ENCODE results near the gene PDE1A.
"Not testable (repeated sequence)": the region's sequence is repeated elsewhere in the genome, so short reads cannot be mapped to it uniquely, and the experiment has no call there.

PDE1A gene

GRCh38 chr2:182426082-182426917 is 536 bp downstream of the PDE1A start:
- H3K4me3 Mint-ChIP-seq: no peak overlapping the region
- peak; percentile 24 for ATAC-seq
- peaks cover 3% of the 10 kb centered on the region for H3K9me3 Mint-ChIP-seq
- no peak for DNase-seq (ENCODE audit: low spot score in 2 of 2)
- no peaks in the 10 kb centered on the region for H3K4me1 Mint-ChIP-seq
- no peak overlapping the region for H3K27ac Mint-ChIP-seq
- H3K36me3 Mint-ChIP-seq: no peaks in the 10 kb centered on the region

GRCh38 chr2:182422864-182423263 is 4.0 kb downstream of the PDE1A start:
- Mint-ChIP-seq H3K9me3 (no peaks in the 10 kb centered on the region), H3K36me3 (no peaks in the 10 kb centered on the region), H3K27ac (no peak overlapping the region), H3K4me3 (no peak overlapping the region), H3K4me1 (no peaks in the 10 kb centered on the region)
- DNase-seq (ENCODE audit: low spot score in 2 of 2) (no peak), ATAC-seq (no peak)

GRCh38 chr2:182420669-182421068 is 6.2 kb downstream of the PDE1A start:
- Mint-ChIP-seq H3K27ac (no peak overlapping the region), H3K4me1 (no peaks in the 10 kb centered on the region), H3K4me3 (no peak overlapping the region), H3K9me3 (no peaks in the 10 kb centered on the region), H3K36me3 (no peaks in the 10 kb centered on the region)
- ATAC-seq (no peak), DNase-seq (ENCODE audit: low spot score in 2 of 2) (no peak)

GRCh38 chr2:182416861-182417260 is 10.0 kb downstream of the PDE1A start:
- Mint-ChIP-seq H3K9me3 (peaks cover 5% of the 10 kb centered on the region), H3K4me3 (no peak overlapping the region)

GRCh38 chr2:182416191-182416590 is 10.6 kb downstream of the PDE1A start:
- H3K4me1 Mint-ChIP-seq: no peaks in the 10 kb centered on the region
- no peaks in the 10 kb centered on the region for H3K36me3 Mint-ChIP-seq
- DNase-seq (ENCODE audit: low spot score in 2 of 2) (no peak), ATAC-seq (no peak)
- peaks cover 5% of the 10 kb centered on the region for H3K9me3 Mint-ChIP-seq
- no peak overlapping the region for H3K27ac Mint-ChIP-seq
- H3K4me3 Mint-ChIP-seq: no peak overlapping the region

More at GRCh38 chr2:182416861-182417260, 10.0 kb downstream of the PDE1A start:
- no peaks in the 10 kb centered on the region for H3K4me1 Mint-ChIP-seq
- DNase-seq (ENCODE audit: low spot score in 2 of 2) (no peak), ATAC-seq (no peak)
- H3K27ac Mint-ChIP-seq: no peak overlapping the region
- no peaks in the 10 kb centered on the region for H3K36me3 Mint-ChIP-seq

- DNase-seq (ENCODE audit: low spot score in 2 of 2): no peak
- Mint-ChIP-seq H3K36me3 (no peaks in the 10 kb centered on the region), H3K27ac (no peak overlapping the region), H3K9me3 (peaks cover 5% of the 10 kb centered on the region), H3K4me1 (no peaks in the 10 kb centered on the region), H3K4me3 (no peak overlapping the region)
- ATAC-seq: no peak
These were observed 11.1 kb downstream of the PDE1A start for GRCh38 chr2:182415771-182416170.

GRCh38 chr2:182412858-182413257 is 14.0 kb downstream of the PDE1A start:
- Mint-ChIP-seq H3K4me3 (no peak overlapping the region), H3K27ac (no peak overlapping the region), H3K9me3 (peaks cover 7% of the 10 kb centered on the region), H3K4me1 (no peaks in the 10 kb centered on the region), H3K36me3 (no peaks in the 10 kb centered on the region)
- no peak for DNase-seq (ENCODE audit: low spot score in 2 of 2)
- no peak for ATAC-seq

- ATAC-seq (no peak), DNase-seq (ENCODE audit: low spot score in 2 of 2) (no peak)
- Mint-ChIP-seq H3K4me3 (no peak overlapping the region), H3K9me3 (peaks cover 7% of the 10 kb centered on the region), H3K4me1 (no peaks in the 10 kb centered on the region), H3K36me3 (no peaks in the 10 kb centered on the region), H3K27ac (no peak overlapping the region)
These were observed 16.7 kb downstream of the PDE1A start for GRCh38 chr2:182410120-182410519.

- Mint-ChIP-seq H3K9me3 (peaks cover 6% of the 10 kb centered on the region), H3K27ac (no peak overlapping the region), H3K36me3 (no peaks in the 10 kb centered on the region), H3K4me3 (no peak overlapping the region), H3K4me1 (no peaks in the 10 kb centered on the region)
- DNase-seq (ENCODE audit: low spot score in 2 of 2) (no peak), ATAC-seq (no peak)
These were observed 20.6 kb downstream of the PDE1A start for GRCh38 chr2:182406221-182406620.

- no peaks in the 10 kb centered on the region for H3K36me3 Mint-ChIP-seq
- no peak overlapping the region for H3K4me3 Mint-ChIP-seq
- no peak overlapping the region for H3K27ac Mint-ChIP-seq
- no peaks in the 10 kb centered on the region for H3K4me1 Mint-ChIP-seq
- peaks cover 7% of the 10 kb centered on the region for H3K9me3 Mint-ChIP-seq
- ATAC-seq: no peak
- no peak for DNase-seq (ENCODE audit: low spot score in 2 of 2)
These were observed 21.8 kb downstream of the PDE1A start for GRCh38 chr2:182404975-182405561.

GRCh38 chr2:182404092-182404491 is 22.7 kb downstream of the PDE1A start:
- H3K4me3 Mint-ChIP-seq: no peak overlapping the region
- no peak for DNase-seq (ENCODE audit: low spot score in 2 of 2)
- H3K36me3 Mint-ChIP-seq: no peaks in the 10 kb centered on the region
- H3K4me1 Mint-ChIP-seq: no peaks in the 10 kb centered on the region
- no peak for ATAC-seq
- H3K27ac Mint-ChIP-seq: no peak overlapping the region
- H3K9me3 Mint-ChIP-seq: peaks cover 9% of the 10 kb centered on the region

GRCh38 chr2:182393270-182393760 is 33.5 kb downstream of the PDE1A start:
- DNase-seq (ENCODE audit: low spot score in 2 of 2): no peak
- no peak overlapping the region for H3K4me3 Mint-ChIP-seq
- no peak for ATAC-seq
- no peaks in the 10 kb centered on the region for H3K4me1 Mint-ChIP-seq
- no peaks in the 10 kb centered on the region for H3K9me3 Mint-ChIP-seq
- no peak overlapping the region for H3K27ac Mint-ChIP-seq
- no peaks in the 10 kb centered on the region for H3K36me3 Mint-ChIP-seq

- no peak overlapping the region for H3K27ac Mint-ChIP-seq
- peaks cover 3% of the 10 kb centered on the region for H3K9me3 Mint-ChIP-seq
- ATAC-seq (no peak), DNase-seq (ENCODE audit: low spot score in 2 of 2) (no peak)
- no peaks in the 10 kb centered on the region for H3K36me3 Mint-ChIP-seq
- no peak overlapping the region for H3K4me3 Mint-ChIP-seq
- no peaks in the 10 kb centered on the region for H3K4me1 Mint-ChIP-seq
These were observed 35.4 kb downstream of the PDE1A start for GRCh38 chr2:182391443-182391842.

GRCh38 chr2:182386267-182386880 is 40.5 kb downstream of the PDE1A start:
- H3K4me1 Mint-ChIP-seq: not testable (repeated sequence)

GRCh38 chr2:182384860-182385259 is 42.0 kb downstream of the PDE1A start:
- peaks cover 19% of the 10 kb centered on the region for H3K9me3 Mint-ChIP-seq

More at GRCh38 chr2:182386267-182386880, 40.5 kb downstream of the PDE1A start:
- H3K36me3 Mint-ChIP-seq; ATAC-seq; DNase-seq (ENCODE audit: low spot score in 2 of 2); H3K27ac Mint-ChIP-seq; H3K4me3 Mint-ChIP-seq: not testable (repeated sequence)
- peaks cover 19% of the 10 kb centered on the region for H3K9me3 Mint-ChIP-seq

GRCh38 chr2:182381225-182381624 is 45.6 kb downstream of the PDE1A start:
- ATAC-seq: no peak

More at GRCh38 chr2:182384860-182385259, 42.0 kb downstream of the PDE1A start:
- Mint-ChIP-seq H3K36me3 (no peaks in the 10 kb centered on the region), H3K27ac (no peak overlapping the region), H3K4me3 (no peak overlapping the region), H3K4me1 (no peaks in the 10 kb centered on the region)
- ATAC-seq: no peak
- DNase-seq (ENCODE audit: low spot score in 2 of 2): no peak

More at GRCh38 chr2:182381225-182381624, 45.6 kb downstream of the PDE1A start:
- no peak for DNase-seq (ENCODE audit: low spot score in 2 of 2)
- H3K4me1 Mint-ChIP-seq: no peaks in the 10 kb centered on the region
- H3K36me3 Mint-ChIP-seq: no peaks in the 10 kb centered on the region
- no peak overlapping the region for H3K27ac Mint-ChIP-seq
- H3K4me3 Mint-ChIP-seq: no peak overlapping the region
- peaks cover 19% of the 10 kb centered on the region for H3K9me3 Mint-ChIP-seq
